ENCODE data around the gene GPR155. TPM values are rescaled to one million over a fixed set of nuclear protein-coding genes. Genes with fewer than 3 reads are reported as not detected.
"Not testable (repeated sequence)": the region's sequence is repeated elsewhere in the genome, so short reads cannot be mapped to it uniquely, and the experiment has no call there.

The GPR155 gene
- polyA plus RNA-seq, 1 donor, result 4.3 TPM

DNA sequence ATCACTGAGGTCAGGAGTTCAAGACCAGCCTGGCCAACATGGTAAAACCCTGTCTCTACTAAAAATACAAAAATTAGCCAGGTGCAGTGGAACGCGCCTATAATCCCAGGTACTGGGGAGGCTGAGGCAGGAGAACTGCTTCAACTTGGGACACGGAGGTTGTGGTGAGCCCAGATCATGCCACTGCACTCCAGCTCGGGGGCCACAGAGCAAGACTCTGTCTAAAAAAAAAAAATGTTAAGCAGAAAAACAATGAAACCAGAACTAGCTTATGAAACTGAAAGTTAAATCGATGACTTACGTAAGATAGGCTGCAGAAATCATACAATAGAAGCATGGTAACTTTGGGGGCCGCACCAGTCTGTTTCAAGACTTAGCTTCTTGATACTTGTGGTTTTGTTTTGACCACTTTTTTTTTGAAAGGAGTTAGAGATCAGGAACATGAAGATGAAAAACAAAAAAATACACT, 6.2 kb upstream of the GPR155 start:
- DNase-seq (ENCODE audit: low read depth), result no peak

DNA sequence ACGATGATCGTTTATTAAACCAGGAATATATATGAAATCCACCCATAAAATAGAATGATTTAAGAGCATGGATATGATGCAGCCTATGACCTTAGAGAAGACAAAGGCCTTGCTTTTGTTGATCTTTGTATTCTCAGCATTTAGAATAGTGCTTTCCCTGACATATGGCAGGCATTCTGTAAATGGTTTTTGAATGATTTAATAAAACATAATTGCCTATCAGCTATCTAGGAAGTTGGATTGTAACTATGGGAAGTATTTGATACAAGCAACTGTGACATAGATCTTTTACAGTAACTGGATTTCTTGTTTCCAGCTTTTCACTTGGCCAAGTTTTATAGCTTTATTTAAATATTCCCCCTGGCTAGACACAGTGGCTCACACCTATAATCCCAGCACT, 5.1 kb upstream of the GPR155 start:
- no peak for DNase-seq (ENCODE audit: low read depth)

DNA sequence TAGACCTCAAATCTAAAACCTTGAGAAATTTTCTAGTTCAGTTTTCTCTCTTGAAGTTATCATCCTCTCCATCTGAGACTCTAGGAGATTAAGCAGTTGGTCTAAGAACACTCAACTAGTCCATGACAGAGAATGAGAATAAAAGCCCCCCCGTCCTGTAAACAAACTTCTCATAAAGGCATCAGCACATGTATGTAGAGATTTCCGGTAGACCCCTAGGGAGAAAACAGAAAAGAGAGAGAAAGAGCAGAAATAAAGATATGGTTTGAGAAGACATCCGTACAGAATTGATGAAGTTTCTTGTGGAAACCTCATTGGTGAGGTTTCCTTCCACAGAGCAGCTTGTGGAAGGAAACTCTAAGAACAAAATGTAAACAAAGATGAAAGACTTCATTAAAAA, 3.2 kb upstream of the GPR155 start:
- no peak for DNase-seq (ENCODE audit: low read depth)

DNA sequence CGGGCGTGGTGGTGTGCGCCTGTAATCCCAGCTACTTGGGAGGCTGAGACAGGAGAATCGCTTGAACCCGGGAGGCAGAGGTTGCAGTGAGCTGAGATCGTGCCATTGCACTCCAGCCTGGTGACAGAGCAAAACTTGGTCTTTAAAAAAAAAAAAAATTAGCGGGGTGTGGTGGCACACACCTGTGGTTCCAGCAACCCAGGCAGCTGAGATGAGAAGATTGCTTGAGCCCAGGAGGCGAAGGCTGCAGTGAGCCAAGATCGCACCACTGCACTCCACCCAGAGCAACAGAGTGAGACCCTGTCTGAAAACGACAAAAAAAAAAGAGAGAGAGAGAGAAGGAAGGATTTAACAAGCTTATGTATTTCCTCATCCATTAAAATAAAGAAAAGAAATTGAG, 2.7 kb upstream of the GPR155 start:
- not testable (repeated sequence) for DNase-seq (ENCODE audit: low read depth)

DNA sequence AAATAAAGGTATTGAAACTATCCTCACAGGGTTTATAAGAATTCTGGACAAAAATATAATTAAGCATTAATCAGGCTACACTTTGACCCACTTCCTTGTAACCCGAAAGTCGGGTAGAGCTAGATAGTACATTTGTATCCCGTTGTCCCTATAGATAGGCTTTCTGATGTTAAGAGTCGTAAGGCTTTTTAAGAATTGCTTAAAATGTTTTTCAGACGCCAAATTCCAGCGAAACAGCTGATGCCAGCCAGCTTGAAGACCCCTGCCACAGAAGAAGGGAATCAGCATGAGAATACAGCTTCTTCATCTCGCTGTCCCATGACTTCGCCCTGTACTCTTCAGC, 962 bp upstream of the GPR155 start:
- no peak for DNase-seq (ENCODE audit: low read depth)

DNA sequence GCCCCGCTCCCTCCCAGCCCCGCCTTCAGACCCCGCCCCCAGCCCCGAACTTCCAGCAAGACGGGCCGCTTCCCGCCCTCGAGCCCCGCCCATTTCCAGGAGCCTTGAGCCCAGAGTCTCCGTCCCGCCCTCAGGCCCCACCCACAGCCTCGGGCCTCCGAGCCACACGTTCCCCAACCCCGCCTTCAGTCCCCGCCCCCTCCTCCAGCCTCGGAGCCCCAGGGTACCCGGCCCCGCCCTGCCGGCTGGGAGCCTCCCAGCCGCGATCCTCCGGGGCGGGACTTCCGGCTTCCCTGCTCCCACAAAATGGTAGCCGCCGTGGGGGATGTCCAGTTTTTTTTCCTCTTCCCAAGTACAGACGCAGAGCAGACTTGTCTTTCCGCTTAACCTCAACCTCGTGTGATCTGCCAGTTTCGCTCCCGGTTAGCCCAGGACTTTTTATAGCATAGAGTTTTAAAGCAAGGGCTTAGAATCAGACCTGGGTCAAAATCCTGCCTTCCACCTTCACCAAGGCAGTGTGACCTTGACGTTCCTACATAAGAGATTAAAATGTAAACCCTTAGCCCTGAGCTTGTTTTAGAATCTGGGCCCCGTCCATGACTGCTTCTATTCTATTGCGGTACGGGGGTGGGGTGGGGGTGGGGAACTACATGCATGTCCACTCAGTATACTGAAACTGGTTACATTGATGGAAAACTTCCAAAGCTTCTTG, 435 bp upstream of the GPR155 start:
- DNase-seq (ENCODE audit: low read depth), result peak; percentile 91

DNA sequence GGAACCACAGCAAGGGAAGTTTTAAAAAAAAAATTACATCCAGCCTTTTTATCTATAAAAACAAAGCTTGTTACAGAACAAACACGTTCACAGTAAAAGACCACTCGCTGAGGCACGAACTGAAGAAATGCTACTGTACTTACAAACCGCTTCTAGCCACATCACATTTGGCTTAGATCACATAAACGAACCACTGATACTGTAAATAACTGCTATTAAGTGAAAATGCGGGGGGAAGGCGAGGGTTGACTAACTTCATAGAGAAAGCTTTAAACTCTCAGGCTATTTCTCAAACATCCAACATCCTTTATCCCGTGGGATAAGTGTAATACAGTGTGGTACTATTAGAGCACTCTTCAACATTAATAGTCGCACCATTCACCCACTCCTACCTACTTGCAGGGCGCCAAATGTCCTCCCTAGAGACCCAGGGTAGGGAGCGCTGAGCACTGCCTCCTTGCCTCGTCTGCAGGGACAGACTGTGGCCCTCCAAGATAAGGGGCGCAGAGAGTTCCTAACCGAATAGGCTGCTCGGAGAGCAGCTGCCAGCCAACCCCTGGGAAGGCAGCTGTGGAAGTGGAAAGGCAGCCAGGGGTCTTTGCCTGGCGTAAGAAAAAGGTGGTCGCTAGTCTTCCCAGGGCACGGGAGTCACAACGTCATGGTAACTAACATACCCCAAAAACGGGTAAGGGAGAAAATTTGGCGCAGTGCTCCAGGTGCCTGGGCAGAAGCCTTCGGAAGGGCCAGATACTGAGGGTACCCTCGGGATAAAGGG, 854 bp downstream of the GPR155 start:
- DNase-seq (ENCODE audit: low read depth), result no peak

DNA sequence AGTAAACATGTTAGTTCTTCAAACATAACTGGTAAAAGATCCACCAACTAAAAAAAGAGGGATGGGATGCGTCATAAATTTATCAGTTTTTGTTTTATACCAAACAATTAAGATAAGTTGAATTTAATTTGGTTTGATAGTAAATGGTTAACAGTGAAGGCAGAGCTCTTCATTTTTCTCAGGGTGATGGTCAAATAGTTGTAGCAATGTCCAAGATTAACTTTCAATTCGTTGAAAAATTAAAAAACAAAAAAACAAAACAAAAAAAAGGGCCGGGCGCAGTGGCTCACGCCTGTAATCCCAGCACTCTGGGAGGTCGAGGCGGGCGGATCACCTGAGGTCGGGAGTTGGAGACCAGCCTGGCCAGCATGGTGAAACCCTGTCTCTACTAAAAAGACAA, 1.8 kb downstream of the GPR155 start:
- not testable (repeated sequence) for DNase-seq (ENCODE audit: low read depth)

DNA sequence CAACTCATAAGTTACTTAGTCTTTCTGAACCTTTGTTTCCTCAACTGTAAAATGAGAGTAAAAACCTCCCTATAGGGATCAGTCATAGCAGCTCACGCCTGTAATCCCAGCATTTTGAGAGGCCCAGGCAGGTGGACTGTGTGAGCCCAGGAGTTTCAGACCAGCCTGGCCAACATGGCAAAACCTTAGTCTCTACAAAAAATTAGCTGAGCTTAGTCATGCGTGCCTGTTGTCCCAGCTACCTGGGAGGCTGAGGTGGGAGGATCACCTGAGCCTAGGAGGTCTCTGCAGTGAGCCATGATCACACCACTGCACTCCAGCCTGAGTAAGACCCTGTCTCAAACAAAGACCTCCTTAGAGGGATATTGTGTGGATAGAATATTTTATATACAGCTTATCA, 2.3 kb downstream of the GPR155 start:
- DNase-seq (ENCODE audit: low read depth), result no peak

DNA sequence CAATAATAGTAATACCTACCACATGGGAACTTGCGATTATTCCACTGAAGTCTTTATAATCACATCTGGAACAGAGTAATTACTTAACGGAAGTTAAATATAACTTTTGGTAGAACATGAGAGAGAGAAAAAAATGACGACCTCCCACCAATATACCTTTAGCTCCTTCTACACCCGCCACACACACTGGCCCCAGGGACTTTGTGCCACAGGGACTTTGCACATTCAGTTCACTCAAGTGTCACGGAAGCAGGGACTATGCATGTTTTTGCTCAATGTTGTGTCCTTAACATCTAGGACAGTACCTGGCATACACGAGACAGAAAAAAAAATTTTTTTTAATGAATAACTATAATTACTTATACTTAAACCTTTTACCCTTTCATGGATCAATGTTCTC, 4.0 kb downstream of the GPR155 start:
- DNase-seq (ENCODE audit: low read depth), result no peak

DNA sequence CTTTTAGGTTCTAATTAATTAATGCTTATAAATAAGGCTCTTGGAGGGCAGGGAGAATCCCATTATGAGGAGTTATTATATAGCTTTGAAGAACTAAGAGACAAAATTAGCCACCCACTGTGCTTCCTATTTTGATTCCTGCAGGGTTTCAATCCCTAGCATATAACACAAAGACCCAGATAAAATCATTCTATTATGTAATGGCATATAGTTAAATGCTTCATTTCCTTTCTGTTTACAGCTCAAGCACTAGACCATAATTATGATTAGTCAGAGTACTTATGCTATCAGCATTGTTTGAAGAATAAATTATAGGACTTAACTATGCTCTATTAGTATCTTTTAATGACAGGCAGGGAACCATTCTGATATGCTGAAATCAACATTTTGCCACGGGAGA, 9.1 kb downstream of the GPR155 start:
- no peak for DNase-seq (ENCODE audit: low read depth)

DNA sequence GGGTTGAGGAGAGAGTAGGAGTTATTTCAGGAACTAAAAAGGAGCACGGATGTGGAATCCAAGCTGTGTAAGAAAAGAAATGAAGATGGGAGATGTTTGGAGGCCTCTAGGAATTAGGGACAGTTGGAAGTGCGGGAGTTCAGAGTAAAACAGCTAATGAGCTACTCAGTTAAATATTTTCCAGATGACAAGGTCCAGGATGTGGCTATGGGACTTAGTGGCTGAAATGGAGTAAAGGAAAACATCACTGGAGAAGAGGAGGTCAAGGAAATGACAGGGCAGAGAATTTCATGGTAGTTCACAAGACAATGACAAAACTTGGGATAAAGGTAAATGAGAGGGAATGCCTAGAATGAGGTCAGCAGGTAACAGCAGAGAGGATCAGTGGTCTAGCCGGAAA, 13.0 kb downstream of the GPR155 start:
- no peak for DNase-seq (ENCODE audit: low read depth)

DNA sequence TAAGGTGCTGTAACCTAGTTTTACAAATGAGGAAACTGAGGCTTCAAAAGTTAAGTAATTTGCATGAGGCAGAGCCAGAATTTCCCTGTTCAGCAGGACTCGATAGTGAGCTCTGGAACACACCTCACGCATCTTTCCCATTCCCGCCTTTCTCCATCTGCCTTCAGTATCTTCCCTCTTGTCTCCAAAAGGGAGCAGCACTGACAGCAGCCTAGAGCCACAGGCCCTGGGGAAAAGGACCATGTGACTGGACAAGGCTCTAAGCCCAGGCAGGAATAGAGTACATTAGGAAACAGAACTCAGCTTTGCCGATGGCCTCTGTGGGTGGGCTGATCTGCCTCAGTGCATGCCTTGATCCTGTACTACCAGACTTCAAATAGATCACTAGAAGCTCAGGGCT, 21.5 kb downstream of the GPR155 start:
- DNase-seq (ENCODE audit: low read depth), result no peak

DNA sequence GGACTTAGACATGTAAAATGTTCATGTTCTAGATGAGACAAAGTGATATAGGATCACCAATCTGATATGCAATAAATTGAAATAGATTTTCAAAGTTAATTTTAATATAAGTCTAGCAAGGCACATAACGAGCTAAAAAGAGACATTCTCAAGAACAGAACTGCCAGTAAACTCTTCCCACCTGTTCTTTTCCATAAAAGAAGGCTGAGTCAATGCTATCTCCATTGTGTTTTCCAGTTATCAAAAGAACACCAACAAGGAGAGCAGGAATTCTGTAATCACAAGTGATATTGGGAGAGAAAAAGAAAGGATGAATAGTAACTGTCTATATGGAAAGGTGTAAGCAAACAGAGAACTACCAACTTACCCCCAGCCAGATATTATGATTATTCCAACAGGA, 25.6 kb downstream of the GPR155 start:
- DNase-seq (ENCODE audit: low read depth), result no peak

DNA sequence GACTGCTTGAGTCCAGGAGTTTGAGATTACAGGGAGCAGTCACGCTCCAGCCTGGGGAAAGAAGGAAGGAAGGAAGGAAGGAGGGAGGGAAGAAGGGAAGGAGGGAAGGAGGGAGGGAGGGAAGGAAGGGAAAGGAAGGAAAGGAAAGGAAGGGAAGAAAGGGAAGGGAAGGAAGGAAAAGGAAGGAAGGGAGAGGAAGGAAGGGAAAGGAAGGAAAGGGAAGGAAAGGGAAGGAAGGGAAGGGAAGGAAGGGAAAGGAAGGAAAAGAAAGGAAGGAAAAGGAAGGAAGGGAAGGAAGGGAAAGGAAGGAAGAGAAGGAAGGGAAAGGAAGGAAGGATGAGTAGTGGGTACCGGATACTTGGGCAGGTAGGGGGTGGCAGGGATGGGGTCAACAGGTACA, 32.3 kb downstream of the GPR155 start:
- DNase-seq (ENCODE audit: low read depth), result no peak

DNA sequence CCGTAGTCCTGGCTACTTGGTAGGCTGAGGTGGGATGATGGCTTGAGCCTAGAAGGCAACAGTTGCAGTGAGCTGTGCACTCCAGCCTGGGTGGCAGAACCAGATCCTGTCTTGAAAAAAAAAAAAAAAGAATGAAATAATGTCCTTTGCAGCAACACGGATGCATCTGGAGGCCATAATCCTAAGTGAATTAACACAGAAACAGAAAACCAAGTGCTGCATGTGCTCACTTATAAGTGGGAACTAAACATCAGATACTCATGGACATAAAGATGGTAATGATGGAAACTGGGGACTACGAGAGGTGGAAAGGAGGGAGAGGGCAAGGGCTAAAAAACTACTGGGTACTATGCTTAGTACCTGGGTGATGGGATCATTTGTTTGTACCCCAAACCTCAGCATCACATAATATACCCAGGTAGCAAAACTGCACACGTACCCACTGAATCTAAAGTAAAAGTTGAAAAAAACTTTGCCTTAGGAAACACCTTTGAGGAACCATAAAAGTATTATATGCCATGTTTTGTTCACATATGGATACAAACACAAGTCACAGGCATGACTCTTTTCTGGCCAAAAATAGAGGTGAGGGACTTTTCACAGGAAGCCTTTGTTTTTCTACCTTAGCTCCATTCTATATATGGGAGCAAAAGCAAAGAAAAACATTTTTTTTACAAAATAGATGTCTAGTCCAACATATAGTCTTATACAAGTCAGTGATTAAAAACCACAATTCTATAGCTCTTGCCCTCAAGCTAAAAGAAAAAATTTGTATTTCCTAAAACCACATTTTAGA, 36.6 kb downstream of the GPR155 start:
- no peak for DNase-seq (ENCODE audit: low read depth)

DNA sequence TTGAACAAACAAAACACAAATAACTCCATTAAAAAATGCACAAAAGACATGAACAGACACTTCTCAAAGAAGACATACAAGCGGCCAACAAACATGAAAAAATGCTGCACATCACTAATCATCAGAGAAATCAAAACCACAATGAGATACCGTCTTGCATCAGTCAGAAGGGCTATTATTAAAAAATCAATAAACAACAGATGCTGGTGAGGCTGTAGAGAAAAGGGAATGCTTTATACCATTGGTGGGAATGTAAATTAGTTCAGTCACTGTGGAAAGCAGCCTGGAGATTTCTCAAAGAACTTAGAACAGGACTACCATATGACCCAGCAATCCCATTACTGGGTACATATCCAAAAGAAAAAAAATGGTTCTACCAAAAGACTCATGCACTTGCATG, 37.8 kb downstream of the GPR155 start:
- no peak for DNase-seq (ENCODE audit: low read depth)

DNA sequence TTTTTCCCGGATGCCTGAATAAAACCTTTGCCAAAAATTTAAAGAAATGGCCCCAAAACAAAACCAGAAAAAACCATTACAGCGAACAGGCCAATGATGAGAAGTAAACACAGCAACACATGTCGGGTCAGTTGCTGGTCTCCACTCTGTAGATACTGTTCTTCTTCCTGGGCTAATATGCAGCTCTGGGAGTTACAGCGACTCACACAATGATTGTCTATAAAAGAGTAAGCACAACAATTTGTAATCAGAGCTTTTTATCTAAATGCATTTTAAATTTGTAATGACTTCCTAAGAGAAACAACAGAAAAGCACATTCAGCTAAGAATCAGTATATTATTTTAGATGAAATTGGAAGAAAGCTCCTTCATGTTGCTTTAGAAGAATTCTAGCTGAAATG, 40.3 kb downstream of the GPR155 start:
- DNase-seq (ENCODE audit: low read depth), result no peak

DNA sequence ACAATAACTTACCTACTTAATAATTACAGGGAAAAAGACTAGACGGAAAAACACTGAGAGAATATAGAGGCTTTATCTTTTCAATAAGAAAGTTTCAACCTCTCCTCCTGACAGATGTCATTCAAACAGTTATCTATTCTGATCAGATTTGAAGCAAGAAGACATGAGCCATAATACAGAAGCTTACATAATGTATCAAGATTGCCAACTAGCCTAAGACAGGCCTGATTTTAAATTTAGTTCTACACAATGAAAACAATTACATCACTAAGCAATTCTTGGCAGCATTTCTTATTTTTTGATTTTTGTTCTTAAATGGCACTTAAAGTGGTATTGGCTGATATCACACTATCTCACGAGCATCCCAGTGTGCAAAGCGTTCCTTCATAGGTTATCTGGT, 41.6 kb downstream of the GPR155 start:
- DNase-seq (ENCODE audit: low read depth), result no peak

DNA sequence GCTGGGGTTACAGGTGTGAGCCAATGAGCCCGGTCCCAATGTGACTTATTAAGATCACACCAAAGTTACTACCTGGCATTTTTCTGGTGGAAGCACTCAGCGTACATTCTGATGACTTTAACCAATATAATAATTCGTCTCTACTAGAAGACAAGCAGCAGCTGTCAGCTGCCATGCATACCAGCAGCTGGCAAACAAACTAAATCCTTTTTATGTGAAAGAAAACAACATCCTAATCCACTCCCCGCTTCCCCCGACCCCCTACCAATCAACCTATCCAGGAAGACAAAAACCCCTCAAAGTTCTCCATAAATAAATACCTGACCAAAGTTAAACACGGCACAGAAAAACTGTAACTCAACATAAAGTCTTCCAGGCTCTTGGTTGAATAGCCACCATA, 42.1 kb downstream of the GPR155 start:
- DNase-seq (ENCODE audit: low read depth), result no peak

DNA sequence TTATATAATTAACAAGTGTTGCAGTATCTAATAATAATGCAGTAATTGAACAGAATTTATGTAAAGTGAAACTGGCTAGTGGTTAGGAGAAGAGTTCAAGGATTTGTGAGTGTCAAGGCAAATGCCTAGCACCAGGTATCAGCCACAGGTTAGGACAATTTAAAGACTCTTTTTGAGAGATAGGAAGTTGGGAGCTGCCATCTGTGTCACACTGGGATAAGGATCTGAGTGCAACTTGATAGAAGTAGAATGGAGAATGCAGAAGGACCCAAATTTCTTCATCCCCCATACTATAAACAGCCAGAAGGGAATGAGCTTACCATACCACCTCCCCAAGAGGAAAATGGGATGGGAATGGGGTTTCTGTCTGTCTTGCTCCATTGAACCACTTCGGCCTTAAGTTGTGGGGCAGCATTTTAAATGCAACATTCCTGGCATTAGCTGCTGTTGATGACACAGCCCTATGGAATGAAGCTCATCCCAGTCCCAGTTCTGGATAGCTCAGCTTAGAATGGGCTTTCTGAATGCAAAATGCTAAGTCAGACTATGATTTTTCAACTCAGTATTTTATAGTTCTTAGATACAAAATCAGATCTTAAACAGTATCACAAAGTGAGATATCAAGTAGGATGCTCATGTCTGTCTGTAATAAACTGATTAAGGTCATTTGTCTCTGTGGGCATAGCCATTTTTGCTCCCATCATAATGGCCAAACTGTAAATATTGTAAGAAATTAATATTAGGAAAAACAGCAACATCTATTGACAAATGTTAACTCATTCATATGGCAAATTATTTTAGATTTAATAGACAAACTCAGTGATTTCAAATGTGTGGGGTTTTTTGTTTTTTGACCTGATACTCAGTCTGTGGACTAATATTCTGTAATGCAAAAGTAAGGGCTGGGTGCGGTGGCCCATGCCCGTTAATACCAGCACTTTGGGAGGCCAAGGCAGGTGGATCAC, 44.0 kb downstream of the GPR155 start:
- no peak for DNase-seq (ENCODE audit: low read depth)

DNA sequence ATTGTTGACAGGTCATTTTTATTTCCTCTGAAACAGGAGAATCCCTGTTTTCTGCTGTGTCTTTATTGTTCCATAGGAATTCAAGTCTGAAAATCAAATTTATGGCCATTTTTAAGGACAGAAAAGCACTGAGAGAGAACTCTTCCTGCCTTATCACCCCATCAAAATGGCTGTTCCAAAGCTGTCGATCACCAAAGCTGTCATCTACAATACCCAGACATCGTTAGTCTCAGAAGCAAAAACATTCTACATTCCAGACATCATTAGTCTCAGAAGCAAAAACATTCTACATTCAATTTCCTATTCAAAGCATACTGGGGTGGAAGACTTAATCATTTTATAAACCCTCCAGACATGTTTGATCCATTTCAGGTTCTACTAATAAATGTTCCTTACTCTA, 46.9 kb downstream of the GPR155 start:
- no peak for DNase-seq (ENCODE audit: low read depth)
